Measurements from ENCODE around the gene SORCS1. TPM values are rescaled to one million over a fixed set of nuclear protein-coding genes. Genes with fewer than 3 reads are reported as not detected.

The SORCS1 gene
- 66.1 TPM for total RNA-seq

GRCh38 chr10:107163881-107164861 is at the start of gene SORCS1:
TSS of gene SORCS1 (minus strand) at chr10:107164706.

Measured in camera-type eye (tissue), 1 donor.